ENCODE data around the gene LBR.

DNA sequence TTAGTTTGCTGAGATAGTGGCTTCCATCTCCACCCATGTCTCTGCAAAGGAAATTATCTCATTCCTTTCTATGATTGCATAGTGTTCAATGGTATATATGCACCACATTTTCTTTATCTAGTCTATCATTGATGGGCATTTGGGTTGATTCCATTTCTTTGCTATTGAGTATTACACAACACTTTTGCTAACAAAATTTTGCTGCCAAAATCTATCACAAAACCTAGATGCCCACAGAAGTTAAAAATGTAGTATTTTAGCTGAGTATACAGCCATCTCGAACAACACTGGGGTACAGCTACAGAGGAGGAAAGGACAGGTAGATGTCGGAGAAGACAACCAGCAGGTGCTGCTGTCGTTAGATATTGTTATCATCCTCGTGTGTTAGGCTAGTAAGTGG, 67.7 kb downstream of the LBR start:
- TF ChIP-seq CTCF (IDR thresholded peaks at IDR 0.05) (no peak), POLR2A (IDR thresholded peaks at IDR 0.05; ENCODE audit: low read depth) (no peak), POLR2AphosphoS5 (IDR thresholded peaks at IDR 0.05) (no peak)

All from esophagus muscularis mucosa (tissue), 3 donors.